ENCODE data around the gene MIGA2. TPM values are rescaled to one million over a fixed set of nuclear protein-coding genes. Genes with fewer than 3 reads are reported as not detected.

The MIGA2 gene
- total RNA-seq, 1 donor from 2014 or later: 19.7 TPM

GRCh38 chr9:129063061-129063460 lies 26.6 kb downstream of the MIGA2 start:
- peaks cover 9% of the 10 kb centered on the region for H3K36me3 Mint-ChIP-seq (ENCODE audit: low read depth)
- H3K4me3 Mint-ChIP-seq (ENCODE audit: unreplicated experiment): no peak overlapping the region

GRCh38 chr9:129064499-129064908 lies 28.1 kb downstream of the MIGA2 start:
- no peak for TF ChIP-seq CTCF (IDR thresholded peaks at IDR 0.05)
- H3K36me3 Mint-ChIP-seq (ENCODE audit: low read depth): peaks cover 11% of the 10 kb centered on the region
- no peaks in the 10 kb centered on the region for H3K9me3 Mint-ChIP-seq (ENCODE audit: low read depth)
- H3K4me1 Mint-ChIP-seq (ENCODE audit: low read depth): no peaks in the 10 kb centered on the region
- no peaks in the 10 kb centered on the region for H3K27me3 Mint-ChIP-seq (ENCODE audit: low read depth)
- H3K27ac Mint-ChIP-seq (ENCODE audit: unreplicated experiment): no peak overlapping the region
- H3K4me3 Mint-ChIP-seq (ENCODE audit: unreplicated experiment): no peak overlapping the region
- DNase-seq (ENCODE audit: low spot score): no peak

More at GRCh38 chr9:129063061-129063460, 26.6 kb downstream of the MIGA2 start:
- no peak for TF ChIP-seq CTCF (IDR thresholded peaks at IDR 0.05)
- Mint-ChIP-seq H3K4me1 (ENCODE audit: low read depth) (no peaks in the 10 kb centered on the region), H3K9me3 (ENCODE audit: low read depth) (no peaks in the 10 kb centered on the region), H3K27ac (ENCODE audit: unreplicated experiment) (no peak overlapping the region), H3K27me3 (ENCODE audit: low read depth) (no peaks in the 10 kb centered on the region)
- no peak for DNase-seq (ENCODE audit: low spot score)

- H3K4me1 Mint-ChIP-seq (ENCODE audit: low read depth): no peaks in the 10 kb centered on the region
- H3K9me3 Mint-ChIP-seq (ENCODE audit: low read depth): no peaks in the 10 kb centered on the region
- no peak for TF ChIP-seq CTCF (IDR thresholded peaks at IDR 0.05)
- no peak overlapping the region for H3K27ac Mint-ChIP-seq (ENCODE audit: unreplicated experiment)
- no peak overlapping the region for H3K4me3 Mint-ChIP-seq (ENCODE audit: unreplicated experiment)
- peaks cover 11% of the 10 kb centered on the region for H3K36me3 Mint-ChIP-seq (ENCODE audit: low read depth)
- no peak for DNase-seq (ENCODE audit: low spot score)
- no peaks in the 10 kb centered on the region for H3K27me3 Mint-ChIP-seq (ENCODE audit: low read depth)
Measured at GRCh38 chr9:129068110-129068509, 31.7 kb downstream of the MIGA2 start.

GRCh38 chr9:129068990-129069861 lies 32.8 kb downstream of the MIGA2 start:
- TF ChIP-seq CTCF (IDR thresholded peaks at IDR 0.05): no peak
- Mint-ChIP-seq H3K4me1 (ENCODE audit: low read depth) (no peaks in the 10 kb centered on the region), H3K27me3 (ENCODE audit: low read depth) (no peaks in the 10 kb centered on the region), H3K36me3 (ENCODE audit: low read depth) (peaks cover 7% of the 10 kb centered on the region), H3K27ac (ENCODE audit: unreplicated experiment) (no peak overlapping the region), H3K4me3 (ENCODE audit: unreplicated experiment) (no peak overlapping the region), H3K9me3 (ENCODE audit: low read depth) (no peaks in the 10 kb centered on the region)
- DNase-seq (ENCODE audit: low spot score): no peak

- H3K4me1 Mint-ChIP-seq (ENCODE audit: low read depth): no peaks in the 10 kb centered on the region
- no peak overlapping the region for H3K27ac Mint-ChIP-seq (ENCODE audit: unreplicated experiment)
- no peak for TF ChIP-seq CTCF (IDR thresholded peaks at IDR 0.05)
Measured at GRCh38 chr9:129069862-129070641, 33.6 kb downstream of the MIGA2 start.

More at GRCh38 chr9:129069862-129070641, 33.6 kb downstream of the MIGA2 start:
- no peaks in the 10 kb centered on the region for H3K9me3 Mint-ChIP-seq (ENCODE audit: low read depth)
- H3K36me3 Mint-ChIP-seq (ENCODE audit: low read depth): peaks cover 4% of the 10 kb centered on the region
- DNase-seq (ENCODE audit: low spot score): no peak
- H3K4me3 Mint-ChIP-seq (ENCODE audit: unreplicated experiment): no peak overlapping the region
- no peaks in the 10 kb centered on the region for H3K27me3 Mint-ChIP-seq (ENCODE audit: low read depth)
